GM23338 (cell line): ENCODE data around the gene PCOLCE2. TPM values are rescaled to one million over a fixed set of nuclear protein-coding genes. Genes with fewer than 3 reads are reported as not detected.

Source experiments
- ATAC-seq: fragments of 200-7000 bp; cut with Tn5 transposase; 3 replicates; pipeline ENCODE4 v1.9.1; 2020
- DNase-seq: peaks from one replicate; pipeline ENCODE4 v3.0.0-alpha.2; 2015; ENCODE audit warnings: low spot score
- H2AFZ ChIP-seq: fragments of 200-600 bp; sonication (generic); 2 replicates; pipeline ENCODE4 v1.8.0; 2016; ENCODE audit warnings: antibody characterized with exemption, mild to moderate bottlenecking, moderate library complexity
- H3F3A ChIP-seq: fragments of 200-600 bp; sonication (generic); replicated peaks from 2 replicates; pipeline ENCODE4 v1.8.0; 2017; ENCODE audit warnings: antibody characterized with exemption, mixed run types, low read depth
- H3K27ac ChIP-seq: fragments of 200-600 bp; sonication (generic); 2 replicates; pipeline ENCODE4 v1.6.1; 2016; ENCODE audit warnings: low read depth
- H3K27me3 ChIP-seq: fragments of 200-600 bp; sonication (generic); 2 replicates; pipeline ENCODE4 v1.8.0; 2016; ENCODE audit warnings: mild to moderate bottlenecking, mixed run types, moderate library complexity; ENCODE audit not compliant: insufficient read depth
- H3K36me3 ChIP-seq: fragments of 200-600 bp; sonication (generic); 2 replicates; pipeline ENCODE4 v1.8.0; 2016; ENCODE audit warnings: mild to moderate bottlenecking; ENCODE audit not compliant: insufficient read depth
- H3K4me1 ChIP-seq: fragments of 200-600 bp; sonication (generic); 2 replicates; pipeline ENCODE4 v1.8.0; 2016; ENCODE audit warnings: mild to moderate bottlenecking, moderate library complexity; ENCODE audit not compliant: insufficient read depth
- H3K4me2 ChIP-seq: fragments of 200-600 bp; sonication (generic); 2 replicates; pipeline ENCODE4 v1.7.1; 2017; ENCODE audit warnings: mixed run types
- H3K4me3 ChIP-seq: fragments of 200-600 bp; sonication (generic); 2 replicates; pipeline ENCODE4 v1.6.1; 2016; ENCODE audit warnings: mixed run types
- H3K79me2 ChIP-seq: fragments of 200-600 bp; sonication (generic); replicated peaks from 2 replicates; pipeline ENCODE4 v1.8.0; 2017; ENCODE audit warnings: mild to moderate bottlenecking; ENCODE audit not compliant: insufficient read depth
- H3K9me2 ChIP-seq: fragments of 200-600 bp; sonication (generic); 2 replicates; pipeline ENCODE4 v1.8.0; 2017; ENCODE audit not compliant: insufficient read depth
- H4K20me1 ChIP-seq: fragments of 200-600 bp; sonication (generic); replicated peaks from 2 replicates; pipeline ENCODE4 v1.8.0; 2017; ENCODE audit warnings: mild to moderate bottlenecking; ENCODE audit not compliant: insufficient read depth
- H3K27ac Mint-ChIP-seq: 2 replicates; pipeline ENCODE4 v1.8.0; 2020; ENCODE audit warnings: inconsistent platforms, mild to moderate bottlenecking, moderate library complexity, mixed read lengths
- H3K27me3 Mint-ChIP-seq: 3 replicates; pipeline ENCODE4 v1.8.0; 2022; ENCODE audit warnings: low read depth, mild to moderate bottlenecking, moderate library complexity, mixed read lengths, inconsistent platforms; ENCODE audit not compliant: insufficient read depth, poor library complexity
- H3K36me3 Mint-ChIP-seq: 3 replicates; pipeline ENCODE4 v1.8.0; 2021; ENCODE audit warnings: low read depth, mild to moderate bottlenecking, inconsistent platforms, moderate library complexity, mixed read lengths
- H3K4me1 Mint-ChIP-seq: 3 replicates; pipeline ENCODE4 v1.8.0; 2020; ENCODE audit warnings: mild to moderate bottlenecking, inconsistent platforms, mixed read lengths
- H3K4me3 Mint-ChIP-seq: 3 replicates; pipeline ENCODE4 v1.8.0; 2021; ENCODE audit warnings: moderate library complexity, mild to moderate bottlenecking, inconsistent platforms, mixed read lengths
- H3K9me3 Mint-ChIP-seq: 3 replicates; pipeline ENCODE4 v1.8.0; 2020; ENCODE audit warnings: moderate library complexity, mild to moderate bottlenecking, inconsistent platforms, mixed read lengths
- CREB1 ChIP-seq: fragments of 250-450 bp; sonication (Bioruptor Pico); IDR thresholded peaks from 2 replicates; pipeline ENCODE4 v1.5.0; 2020; ENCODE audit warnings: low read depth, mild to moderate bottlenecking, moderate library complexity
- CTCF ChIP-seq, 2 experiments: fragments of 200-600 bp in 1 of 2; sonication (generic) in 1 of 2; conservative IDR thresholded peaks; 2 replicates each; pipeline versions ENCODE4 v1.5.1 to v1.6.1; 2016 to 2017; ENCODE audit warnings: antibody characterized with exemption in 2 of 2, low read depth in 2 of 2, mild to moderate bottlenecking in 2 of 2, moderate library complexity in 1 of 2
- ETS1 ChIP-seq: IDR thresholded peaks from 2 replicates; pipeline ENCODE4 v1.6.1; 2016; ENCODE audit warnings: antibody characterized with exemption
- EZH2 ChIP-seq: fragments of 200-600 bp; sonication (generic); IDR thresholded peaks from one replicate; pipeline ENCODE4 v1.8.0; 2017; ENCODE audit warnings: antibody characterized with exemption, mild to moderate bottlenecking, low read depth; ENCODE audit not compliant: unreplicated experiment
- EZH2phosphoT487 ChIP-seq: fragments of 200-600 bp; sonication (generic); IDR thresholded peaks from one replicate; pipeline ENCODE4 v1.8.1; 2018; ENCODE audit warnings: antibody characterized with exemption; ENCODE audit not compliant: unreplicated experiment
- JUNB ChIP-seq: IDR thresholded peaks from one replicate; pipeline ENCODE4 v1.6.1; 2016; ENCODE audit warnings: antibody characterized with exemption; ENCODE audit not compliant: unreplicated experiment
- NANOG ChIP-seq: IDR thresholded peaks from 2 replicates; pipeline ENCODE4 v1.6.1; 2016; ENCODE audit warnings: antibody characterized with exemption, borderline replicate concordance
- POLR2AphosphoS5 ChIP-seq: IDR thresholded peaks from 2 replicates; pipeline ENCODE4 v1.6.1; 2016; ENCODE audit warnings: antibody characterized with exemption, low read depth
- REST ChIP-seq: IDR thresholded peaks from one replicate; pipeline ENCODE4 v1.6.1; 2018; ENCODE audit warnings: antibody characterized with exemption; ENCODE audit not compliant: unreplicated experiment
- STAT1 ChIP-seq: IDR thresholded peaks from one replicate; pipeline ENCODE4 v1.6.1; 2016; ENCODE audit warnings: antibody characterized with exemption; ENCODE audit not compliant: unreplicated experiment
- ZNF114 ChIP-seq: fragments of 250-450 bp; sonication (Bioruptor Pico); IDR thresholded peaks from 2 replicates; pipeline ENCODE4 v1.5.0; 2020; ENCODE audit warnings: mild to moderate bottlenecking, moderate library complexity
- ZNF331 ChIP-seq: fragments of 250-450 bp; sonication (Bioruptor Pico); IDR thresholded peaks from 2 replicates; pipeline ENCODE4 v1.5.0; 2020; ENCODE audit warnings: low read depth, mild to moderate bottlenecking, moderate library complexity
- ZNF462 ChIP-seq: fragments of 250-450 bp; sonication (Bioruptor Pico); IDR thresholded peaks from 2 replicates; pipeline ENCODE4 v1.5.0; 2020; ENCODE audit warnings: mild to moderate bottlenecking, moderate library complexity
- polyA plus RNA-seq: library from polyadenylated mRNA; unstranded; fragments of >200 nt; fragmentation: Nextera tagmentation; extraction: Ambion mirVana; gene quantifications from 2 replicates; pipeline ENCODE4 v1.2.1, GENCODE V29; 2016
- total RNA-seq: library from RNA; depleted of rRNA; stranded (reverse); fragments of >200 nt; shearing (Covaris generic); gene quantifications from 2 replicates; pipeline ENCODE4 v1.2.3, GENCODE V29; 2014

Gene PCOLCE2
- total and polyA plus RNA-seq, 2 experiments from 2014 or later = 17.7 to 22.6 TPM

GRCh38 chr3:142875583-142876207, 13.2 kb downstream of the PCOLCE2 start:
- H3K4me1 Mint-ChIP-seq = peaks cover 8% of the 10 kb centered on the region; the same call in 2 of the 3 replicates
- Histone ChIP-seq H3K27me3 (no peaks in the 10 kb centered on the region), H3K36me3 (no peaks in the 10 kb centered on the region), H3K27ac (no peak overlapping the region), H3K79me2 (no peaks in the 10 kb centered on the region), H3K4me3 (no peak overlapping the region), H3K4me2 (no peak overlapping the region), H3K9me2 (peaks cover 4% of the 10 kb centered on the region; the same call in 1 of the 2 replicates), H3K4me1 (no peaks in the 10 kb centered on the region), H2AFZ (no peak overlapping the region), H4K20me1 (no peaks in the 10 kb centered on the region), H3F3A (no peaks in the 10 kb centered on the region)
- H3K27me3 Mint-ChIP-seq = peaks cover 2% of the 10 kb centered on the region
- H3K27ac Mint-ChIP-seq = no peak overlapping the region
- no peaks in the 10 kb centered on the region for H3K9me3 Mint-ChIP-seq
- H3K4me3 Mint-ChIP-seq = no peak overlapping the region
- no peak for DNase-seq
- ATAC-seq = no peak
- H3K36me3 Mint-ChIP-seq = no peaks in the 10 kb centered on the region
- TF ChIP-seq ETS1 (no peak), JUNB (no peak), ZNF331 (CRISPR knock-in tag) (no peak), CTCF (conservative IDR thresholded peaks at IDR 0.05; ENCODE audit: low read depth in 2 of 2) (no peak), REST (no peak), NANOG (no peak), POLR2AphosphoS5 (no peak), EZH2 (no peak), EZH2phosphoT487 (no peak), STAT1 (no peak), CREB1 (CRISPR knock-in tag) (no peak), ZNF114 (no peak), ZNF462 (CRISPR knock-in tag) (no peak)
